SK-N-SH (cell line): ENCODE results near the gene LRRIQ4.

Experiments used
- CTCF ChIP-seq: fragments of 200-600 bp; sonication (generic); IDR thresholded peaks from 2 replicates; pipeline ENCODE4 v1.6.1; 2017; ENCODE audit warnings: antibody characterized with exemption, mild to moderate bottlenecking, moderate library complexity
- RCOR1 ChIP-seq: fragments of 150-350 bp; IDR thresholded peaks from 2 replicates; pipeline ENCODE4 v1.6.1; 2017; ENCODE audit warnings: antibody characterized with exemption, low read length

DNA sequence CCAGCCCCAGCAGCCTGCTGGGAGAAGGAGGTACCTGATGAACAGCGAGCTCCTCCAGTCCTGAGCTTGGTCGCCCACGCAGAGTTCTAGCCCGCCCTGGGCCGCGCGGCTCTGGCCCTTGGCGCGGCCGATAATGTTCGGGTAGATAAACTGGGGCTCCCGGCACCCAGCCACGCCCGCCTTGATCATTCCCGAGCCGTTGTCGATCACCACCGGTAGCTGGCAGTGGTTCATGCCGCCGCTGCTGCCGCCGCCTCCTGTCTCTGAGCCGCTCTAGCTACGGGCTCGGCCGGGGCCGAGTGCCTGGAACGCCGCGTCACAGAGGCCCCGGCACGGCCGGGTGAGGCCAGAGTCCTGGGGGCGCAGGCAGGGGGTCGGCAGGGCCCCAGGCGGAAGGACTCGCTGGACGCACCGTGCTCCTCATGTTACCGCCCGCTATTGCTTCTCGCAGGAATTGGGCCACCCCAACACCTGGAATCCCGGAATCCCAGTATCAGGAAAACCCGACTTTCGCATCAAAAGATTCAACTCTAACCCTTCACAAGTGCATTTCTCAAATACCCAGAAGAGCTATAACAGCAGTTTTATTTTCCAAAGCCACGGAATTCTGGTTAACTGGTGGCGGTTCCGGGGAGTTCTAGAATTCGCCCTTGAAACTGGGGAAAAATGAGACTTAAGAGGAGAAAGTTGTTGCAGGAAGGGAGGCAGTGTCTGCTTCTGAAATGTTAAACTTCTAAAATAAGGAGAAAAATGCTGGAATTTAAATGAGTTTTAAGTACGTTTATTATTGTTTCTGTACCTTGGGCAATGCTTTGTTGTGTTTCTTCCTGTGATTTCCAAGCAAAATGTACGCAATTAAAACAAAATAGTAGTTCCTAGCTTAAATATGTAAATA, 43.1 kb upstream of the LRRIQ4 start, which contains the start of gene ACTRT3:
- TF ChIP-seq CTCF (no peak), RCOR1 (no peak)
